ENCODE results near the gene AQP12B. TPM values are rescaled to one million over a fixed set of nuclear protein-coding genes. Genes with fewer than 3 reads are reported as not detected.

The AQP12B gene
- polyA plus RNA-seq, 3 donors = 0.48 to 0.51 (median 0.49) TPM

DNA sequence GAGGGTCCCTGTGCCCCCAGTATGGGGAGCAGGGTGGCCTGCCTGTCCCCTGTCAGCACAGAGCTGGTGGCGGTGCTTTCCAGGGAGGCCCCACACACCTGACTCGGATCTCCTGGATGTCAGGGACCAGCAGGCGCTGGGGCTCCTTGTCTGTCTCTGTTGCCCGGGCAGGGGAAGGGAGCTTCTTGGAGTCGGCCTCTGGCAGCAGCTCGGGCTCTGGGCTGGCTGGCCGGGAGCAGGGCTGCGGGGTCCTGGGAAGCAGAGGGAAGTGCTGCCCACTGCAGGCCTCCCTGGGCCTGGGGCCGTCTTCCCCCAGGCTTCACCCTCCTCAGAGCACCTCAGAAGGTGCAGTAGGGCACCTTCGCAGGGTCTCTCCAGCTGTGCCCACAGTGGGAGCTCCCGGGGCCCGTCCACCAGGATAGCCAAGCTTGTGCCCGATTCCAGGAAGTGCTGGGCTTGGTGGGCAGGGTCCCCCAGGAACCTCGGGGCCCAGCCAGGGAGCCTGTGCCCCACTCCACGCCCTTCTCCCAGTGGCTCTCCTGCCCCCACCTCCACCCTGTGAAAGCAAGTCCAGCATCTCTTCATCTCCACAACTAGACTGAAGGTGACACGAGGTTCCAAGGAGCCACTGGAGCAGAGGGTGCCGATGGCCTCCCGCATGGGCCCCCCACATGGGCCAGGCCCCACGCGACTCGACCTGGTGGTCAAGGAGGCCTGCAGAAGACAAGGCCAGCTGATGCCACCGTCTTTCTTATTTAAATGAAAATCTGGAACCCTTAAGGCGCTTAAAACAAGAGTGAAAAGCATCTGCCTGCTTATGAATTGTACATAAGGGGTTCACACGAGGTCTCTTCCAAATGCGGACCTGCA, 37.2 kb upstream of the AQP12B start:
- DNase-seq (ENCODE audit: extremely low read depth in 1 of 11, low read depth in 9 of 11, low spot score in 4 of 11) = no peak

DNA sequence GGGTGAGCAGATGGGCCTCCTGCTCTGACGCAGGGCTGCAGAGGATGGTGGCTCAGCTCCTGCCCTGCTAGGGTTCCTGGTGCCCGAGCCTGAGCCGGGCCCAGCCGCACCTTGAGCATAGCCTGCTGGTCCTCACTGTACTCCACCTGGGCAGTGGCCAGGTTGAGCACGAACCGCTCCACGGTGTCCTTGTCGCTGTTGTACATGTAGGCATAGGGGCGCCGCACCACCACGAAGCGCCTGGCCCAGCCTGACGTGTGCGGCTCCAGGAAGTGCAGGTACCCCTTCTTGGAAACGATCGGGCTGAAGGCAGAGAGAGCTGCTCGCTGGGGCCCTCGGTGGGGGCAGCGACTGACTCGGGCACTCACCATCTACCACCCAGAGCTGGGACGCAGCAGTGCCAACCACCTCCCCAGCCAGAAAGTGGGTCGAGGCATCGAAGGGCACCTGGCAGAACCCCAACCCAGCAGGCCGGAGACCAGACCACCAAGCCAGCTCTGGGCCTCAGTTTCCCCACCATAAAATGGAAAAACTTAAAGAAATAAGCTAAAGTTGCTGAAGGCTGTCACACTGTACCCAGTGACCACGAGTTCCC, 36.3 kb upstream of the AQP12B start:
- no peak for DNase-seq (ENCODE audit: extremely low read depth in 1 of 11, low read depth in 9 of 11, low spot score in 4 of 11)

DNA sequence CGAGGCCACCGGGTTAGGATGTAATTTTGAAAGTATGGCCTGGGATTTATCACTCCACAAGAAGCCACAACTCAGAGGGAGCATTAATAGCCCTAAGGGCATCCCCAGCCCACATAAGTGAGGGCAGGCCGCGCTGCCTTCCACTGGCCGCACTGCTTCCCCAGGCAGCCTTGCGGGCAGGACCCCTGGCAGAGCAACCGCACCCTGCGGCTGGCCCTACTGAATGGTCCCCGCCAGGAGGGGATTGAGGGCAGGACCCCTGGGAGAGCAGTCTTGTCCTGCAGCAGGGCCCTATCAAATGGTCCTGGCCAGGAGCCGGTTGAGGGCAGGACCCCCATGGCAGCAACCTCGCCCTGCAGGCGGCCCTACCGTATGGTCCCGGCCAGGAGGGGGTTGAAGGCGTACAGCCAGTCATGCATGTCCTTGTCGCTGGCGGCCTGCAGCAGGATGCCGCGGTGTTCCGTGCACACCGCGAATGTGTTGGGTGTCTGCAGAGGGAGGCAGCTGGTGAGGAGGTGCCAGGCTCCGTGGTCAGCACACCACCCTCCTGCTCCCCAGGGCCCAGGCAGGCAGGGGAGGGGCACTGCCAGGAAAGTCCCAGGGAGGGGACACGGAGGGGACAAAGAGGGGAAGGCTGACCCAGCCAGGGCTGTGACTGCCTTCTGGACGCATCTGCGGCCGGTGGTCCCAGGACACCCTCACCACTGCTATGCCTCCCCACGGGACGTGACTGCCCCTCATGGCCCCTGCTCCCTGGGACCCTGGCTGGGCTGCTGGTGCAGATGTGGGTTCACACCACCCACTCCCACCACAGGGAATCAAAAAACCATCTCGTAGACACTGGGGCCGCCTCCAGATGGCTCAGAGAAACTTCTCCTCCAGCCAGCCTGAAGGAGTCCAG, 35.2 kb upstream of the AQP12B start:
- no peak for DNase-seq (ENCODE audit: extremely low read depth in 1 of 11, low read depth in 9 of 11, low spot score in 4 of 11)

- no peak for DNase-seq (ENCODE audit: extremely low read depth in 1 of 11, low read depth in 9 of 11, low spot score in 4 of 11)
Observed at GRCh38 chr2:240717181-240717641, 34.5 kb upstream of the AQP12B start.

GRCh38 chr2:240716130-240716798, 33.6 kb upstream of the AQP12B start:
- DNase-seq (ENCODE audit: extremely low read depth in 1 of 11, low read depth in 9 of 11, low spot score in 4 of 11) = no peak

GRCh38 chr2:240714747-240715725, 32.4 kb upstream of the AQP12B start:
- no peak for DNase-seq (ENCODE audit: extremely low read depth in 1 of 11, low read depth in 9 of 11, low spot score in 4 of 11)

DNA sequence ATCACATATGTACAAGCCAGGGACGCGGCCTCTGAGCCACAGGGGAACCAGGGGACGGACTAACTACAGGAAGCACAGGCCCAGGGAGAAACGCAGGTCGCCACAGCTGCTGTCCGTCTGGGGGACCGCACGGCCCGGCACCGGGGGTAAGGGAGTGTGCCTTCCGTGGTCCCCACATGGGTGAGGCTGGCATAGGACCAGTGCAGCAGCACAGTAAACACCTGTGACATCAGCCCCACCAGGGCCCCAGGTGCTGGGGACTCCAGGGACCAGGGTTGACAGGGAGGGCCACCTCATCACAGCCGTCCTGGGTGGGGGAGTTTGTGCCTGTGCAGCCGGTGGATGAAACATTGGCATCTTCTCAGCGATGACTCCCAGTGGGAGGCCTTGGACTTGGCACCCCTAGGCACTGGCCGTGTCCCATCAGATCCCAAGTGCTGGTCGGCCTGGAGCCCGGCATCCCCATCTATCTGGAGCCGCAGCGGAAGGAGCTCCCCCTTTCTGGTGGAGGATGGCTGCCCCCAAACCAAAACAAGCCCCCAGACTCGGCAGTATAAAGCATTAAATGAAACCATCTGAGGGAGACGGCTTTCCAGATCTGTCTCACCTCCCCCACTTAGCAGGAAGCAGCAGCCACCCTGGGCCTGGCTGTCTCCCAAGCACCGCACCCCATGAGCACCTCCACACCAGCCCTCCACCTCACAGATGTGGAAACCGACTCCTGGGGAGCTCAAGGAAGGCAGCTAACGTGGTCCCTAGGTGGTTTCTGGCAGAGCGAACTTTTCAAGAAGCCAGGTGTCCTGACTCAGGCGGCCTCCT, 31.5 kb upstream of the AQP12B start:
- DNase-seq (ENCODE audit: extremely low read depth in 1 of 11, low read depth in 9 of 11, low spot score in 4 of 11) = no peak

DNA sequence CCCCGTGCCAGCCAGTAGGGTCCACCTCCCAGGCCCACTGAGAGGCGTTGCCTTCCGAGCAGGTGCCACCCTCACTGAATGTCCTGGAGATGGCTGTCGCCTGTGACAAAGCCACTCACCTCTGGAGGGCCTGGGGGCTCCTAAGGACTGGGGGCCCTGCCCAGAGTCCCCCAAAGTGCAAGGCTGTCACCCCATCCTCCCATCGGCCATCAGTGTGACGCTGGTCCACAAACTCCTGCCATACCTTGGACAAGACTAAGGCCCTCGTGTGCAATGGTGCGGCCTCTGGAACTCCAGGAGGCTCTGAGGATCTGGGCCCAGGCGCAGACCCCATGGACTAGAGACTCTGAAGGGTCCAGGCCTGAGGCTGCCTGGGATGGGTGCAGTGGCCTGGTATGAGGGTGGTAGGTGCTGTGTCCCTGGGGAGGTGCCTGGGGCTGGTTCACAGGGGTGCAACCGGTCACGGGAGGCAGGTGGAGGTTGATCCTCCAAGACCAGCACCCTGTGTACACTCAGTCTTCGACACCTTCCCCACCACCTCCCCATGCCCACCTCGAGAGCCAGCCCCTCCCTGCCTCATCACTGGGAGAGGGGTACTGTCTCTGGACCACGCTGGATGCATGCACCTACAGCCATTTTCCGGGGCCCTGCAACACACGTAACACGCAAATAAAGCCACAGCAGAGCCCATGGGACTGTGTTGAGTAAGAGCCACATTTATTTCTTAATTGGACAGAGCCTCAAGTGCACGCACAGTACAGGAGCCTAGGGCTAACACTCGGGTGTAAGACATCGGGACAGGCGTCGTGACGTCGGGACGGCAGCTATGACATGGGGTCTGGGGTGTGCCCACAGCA, 30.6 kb upstream of the AQP12B start:
- no peak for DNase-seq (ENCODE audit: extremely low read depth in 1 of 11, low read depth in 9 of 11, low spot score in 4 of 11)

DNA sequence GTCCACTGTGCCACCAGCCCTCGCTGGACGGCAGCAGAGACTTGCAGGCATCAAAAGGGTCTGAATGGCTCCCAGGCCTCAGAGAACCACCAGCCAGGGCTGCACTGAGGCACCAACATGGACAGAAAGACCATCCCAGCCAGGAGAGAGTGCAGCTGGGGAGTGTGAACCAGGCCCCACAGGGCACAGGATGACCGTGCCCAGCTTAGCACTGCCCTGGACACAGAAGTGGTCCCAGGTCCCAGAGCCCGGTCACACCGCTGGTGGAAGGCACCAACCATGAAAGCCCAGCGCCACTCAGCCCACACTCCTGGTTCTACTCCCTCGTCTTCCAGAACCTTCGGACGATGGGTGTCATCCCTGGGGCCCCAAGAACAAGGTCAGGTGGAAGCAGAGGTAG, 29.4 kb upstream of the AQP12B start:
- DNase-seq (ENCODE audit: extremely low read depth in 1 of 11, low read depth in 9 of 11, low spot score in 4 of 11) = no peak

GRCh38 chr2:240711701-240712100, 29.0 kb upstream of the AQP12B start:
- DNase-seq (ENCODE audit: extremely low read depth in 1 of 11, low read depth in 9 of 11, low spot score in 4 of 11) = no peak

DNA sequence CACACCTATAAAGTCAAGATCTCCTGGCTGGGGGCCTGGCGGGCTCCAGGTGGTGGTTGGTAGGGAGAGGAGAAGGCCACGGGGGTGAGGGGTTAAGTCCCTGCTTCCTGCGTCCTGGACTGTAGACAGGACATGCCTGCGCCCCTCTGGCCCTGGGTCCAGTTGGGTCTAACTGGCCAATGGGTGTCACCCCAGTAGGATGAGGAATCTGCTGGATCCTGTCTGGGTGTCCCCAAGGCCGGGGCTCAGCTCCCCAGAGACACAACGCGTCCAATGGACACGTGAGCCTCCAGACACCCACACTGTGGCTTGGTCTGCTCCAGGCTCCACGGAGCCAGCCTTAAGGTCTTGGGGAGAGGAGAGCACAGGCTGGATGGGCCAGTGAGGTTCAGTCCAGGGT, 28.6 kb upstream of the AQP12B start:
- no peak for DNase-seq (ENCODE audit: extremely low read depth in 1 of 11, low read depth in 9 of 11, low spot score in 4 of 11)

DNA sequence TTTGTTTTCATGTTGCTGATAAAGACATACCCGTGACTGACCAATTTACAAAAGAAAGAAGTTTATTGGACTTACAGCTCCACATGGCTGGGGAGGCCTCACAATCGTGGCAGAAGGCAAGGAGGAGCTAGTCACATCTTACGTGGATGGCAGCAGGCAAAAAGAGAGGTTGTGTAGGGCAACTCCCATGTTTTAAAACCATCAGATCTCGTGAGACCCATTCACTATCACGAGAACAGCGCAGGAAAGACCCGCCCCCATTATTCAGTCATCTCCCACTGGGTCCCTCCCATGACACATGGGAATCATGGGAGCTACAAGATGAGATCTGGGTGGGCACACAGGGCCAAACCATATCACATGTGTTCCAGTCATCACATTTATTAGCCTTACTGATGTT, 25.8 kb upstream of the AQP12B start:
- DNase-seq (ENCODE audit: extremely low read depth in 1 of 11, low read depth in 9 of 11, low spot score in 4 of 11) = no peak

GRCh38 chr2:240707821-240708220, 25.1 kb upstream of the AQP12B start:
- peak in 1 of 11 donors; percentile 38 for DNase-seq (ENCODE audit: extremely low read depth in 1 of 11, low read depth in 9 of 11, low spot score in 4 of 11)

GRCh38 chr2:240707043-240707756, 24.5 kb upstream of the AQP12B start:
- peak in 3 of 11 donors; percentile 29 to 51 (median 47) for DNase-seq (ENCODE audit: extremely low read depth in 1 of 11, low read depth in 9 of 11, low spot score in 4 of 11)

GRCh38 chr2:240705204-240705791, 22.6 kb upstream of the AQP12B start:
- no peak for DNase-seq (ENCODE audit: extremely low read depth in 1 of 11, low read depth in 9 of 11, low spot score in 4 of 11)
